ENCODE data around the gene DCP1A. TPM values are rescaled to one million over a fixed set of nuclear protein-coding genes. Genes with fewer than 3 reads are reported as not detected.

DCP1A gene
- polyA plus RNA-seq, 1 of the 3 experiments (the other 2 are of a cell fraction) = 12.9 TPM

DNA sequence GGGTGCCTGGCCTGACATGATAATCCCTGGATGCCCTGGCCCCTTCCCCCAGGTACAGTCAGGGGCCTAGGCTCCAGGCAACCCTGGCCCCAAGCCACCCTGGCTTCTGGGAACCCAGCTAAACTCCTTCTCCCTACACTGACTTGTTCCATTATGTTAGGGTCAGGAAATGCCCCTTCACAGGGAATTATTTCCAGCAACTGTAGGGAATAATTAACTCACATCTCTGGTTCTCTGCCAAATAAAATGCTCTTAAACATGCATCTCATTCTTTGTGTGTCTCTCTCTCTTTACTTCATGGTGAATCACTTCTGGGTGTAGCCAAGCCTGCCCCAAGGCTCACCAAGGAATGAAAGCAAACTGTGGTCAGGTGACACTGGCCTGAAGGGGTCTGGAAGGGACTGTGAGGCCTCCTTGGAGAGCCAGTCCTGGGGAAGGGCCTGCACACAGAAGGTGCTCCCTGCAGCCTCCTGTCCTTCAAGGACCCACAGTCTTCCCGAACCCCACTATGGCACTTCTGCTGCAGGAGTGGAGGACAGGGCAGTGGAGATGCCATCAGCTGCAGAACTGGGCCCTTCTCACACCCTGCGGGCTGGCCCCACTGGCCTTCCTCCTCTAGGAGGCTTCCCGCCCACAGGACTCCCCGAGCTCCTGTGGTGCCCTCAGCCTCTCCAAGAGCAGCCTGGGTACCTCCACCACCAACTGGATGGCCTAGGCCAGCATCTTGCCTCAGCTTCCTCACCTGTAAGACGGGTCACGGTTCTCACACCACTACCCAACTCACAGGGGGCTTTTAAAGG is 109.1 kb downstream of the DCP1A start:
- WGBS (ENCODE audit: low lambda C conversion rate) = 59% methylated on average over 3 of the region's 6 CpGs
- 0 out of 2 replicates have a peak, but pooled peaks have one; percentile 52 for TF ChIP-seq SIN3A (IDR thresholded peaks at IDR 0.05; ENCODE audit: borderline replicate concordance, low read depth, low read length)
- TF ChIP-seq CHD2 (IDR thresholded peaks at IDR 0.05; ENCODE audit: low read length, partially characterized antibody) = no peak
- no peak for TF ChIP-seq NRF1 (IDR thresholded peaks at IDR 0.05; ENCODE audit: low read depth, low read length)
- peak; percentile 89 for TF ChIP-seq JUND (IDR thresholded peaks at IDR 0.05)
- TF ChIP-seq, protein P1, sequence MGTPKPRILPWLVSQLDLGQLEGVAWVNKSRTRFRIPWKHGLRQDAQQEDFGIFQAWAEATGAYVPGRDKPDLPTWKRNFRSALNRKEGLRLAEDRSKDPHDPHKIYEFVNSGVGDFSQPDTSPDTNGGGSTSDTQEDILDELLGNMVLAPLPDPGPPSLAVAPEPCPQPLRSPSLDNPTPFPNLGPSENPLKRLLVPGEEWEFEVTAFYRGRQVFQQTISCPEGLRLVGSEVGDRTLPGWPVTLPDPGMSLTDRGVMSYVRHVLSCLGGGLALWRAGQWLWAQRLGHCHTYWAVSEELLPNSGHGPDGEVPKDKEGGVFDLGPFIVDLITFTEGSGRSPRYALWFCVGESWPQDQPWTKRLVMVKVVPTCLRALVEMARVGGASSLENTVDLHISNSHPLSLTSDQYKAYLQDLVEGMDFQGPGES (IDR thresholded peaks at IDR 0.05; ENCODE audit: low read depth, low read length) = no peak
- TF ChIP-seq RAD21 (IDR thresholded peaks at IDR 0.05; ENCODE audit: low read length) = no peak
- TF ChIP-seq, protein P2, sequence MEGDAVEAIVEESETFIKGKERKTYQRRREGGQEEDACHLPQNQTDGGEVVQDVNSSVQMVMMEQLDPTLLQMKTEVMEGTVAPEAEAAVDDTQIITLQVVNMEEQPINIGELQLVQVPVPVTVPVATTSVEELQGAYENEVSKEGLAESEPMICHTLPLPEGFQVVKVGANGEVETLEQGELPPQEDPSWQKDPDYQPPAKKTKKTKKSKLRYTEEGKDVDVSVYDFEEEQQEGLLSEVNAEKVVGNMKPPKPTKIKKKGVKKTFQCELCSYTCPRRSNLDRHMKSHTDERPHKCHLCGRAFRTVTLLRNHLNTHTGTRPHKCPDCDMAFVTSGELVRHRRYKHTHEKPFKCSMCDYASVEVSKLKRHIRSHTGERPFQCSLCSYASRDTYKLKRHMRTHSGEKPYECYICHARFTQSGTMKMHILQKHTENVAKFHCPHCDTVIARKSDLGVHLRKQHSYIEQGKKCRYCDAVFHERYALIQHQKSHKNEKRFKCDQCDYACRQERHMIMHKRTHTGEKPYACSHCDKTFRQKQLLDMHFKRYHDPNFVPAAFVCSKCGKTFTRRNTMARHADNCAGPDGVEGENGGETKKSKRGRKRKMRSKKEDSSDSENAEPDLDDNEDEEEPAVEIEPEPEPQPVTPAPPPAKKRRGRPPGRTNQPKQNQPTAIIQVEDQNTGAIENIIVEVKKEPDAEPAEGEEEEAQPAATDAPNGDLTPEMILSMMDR (IDR thresholded peaks at IDR 0.05) = no peak
- no peak; the same call in 1 of the 2 replicates for TF ChIP-seq RXRA (IDR thresholded peaks at IDR 0.05; ENCODE audit: borderline replicate concordance, low read depth)
- no peak for TF ChIP-seq RCOR1 (IDR thresholded peaks at IDR 0.05; ENCODE audit: low read length)
- TF ChIP-seq, protein P3, sequence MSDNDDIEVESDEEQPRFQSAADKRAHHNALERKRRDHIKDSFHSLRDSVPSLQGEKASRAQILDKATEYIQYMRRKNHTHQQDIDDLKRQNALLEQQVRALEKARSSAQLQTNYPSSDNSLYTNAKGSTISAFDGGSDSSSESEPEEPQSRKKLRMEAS (IDR thresholded peaks at IDR 0.05; ENCODE audit: low read depth) = peak; percentile 58; the same call in 1 of the 2 replicates
- TF ChIP-seq, protein P4, sequence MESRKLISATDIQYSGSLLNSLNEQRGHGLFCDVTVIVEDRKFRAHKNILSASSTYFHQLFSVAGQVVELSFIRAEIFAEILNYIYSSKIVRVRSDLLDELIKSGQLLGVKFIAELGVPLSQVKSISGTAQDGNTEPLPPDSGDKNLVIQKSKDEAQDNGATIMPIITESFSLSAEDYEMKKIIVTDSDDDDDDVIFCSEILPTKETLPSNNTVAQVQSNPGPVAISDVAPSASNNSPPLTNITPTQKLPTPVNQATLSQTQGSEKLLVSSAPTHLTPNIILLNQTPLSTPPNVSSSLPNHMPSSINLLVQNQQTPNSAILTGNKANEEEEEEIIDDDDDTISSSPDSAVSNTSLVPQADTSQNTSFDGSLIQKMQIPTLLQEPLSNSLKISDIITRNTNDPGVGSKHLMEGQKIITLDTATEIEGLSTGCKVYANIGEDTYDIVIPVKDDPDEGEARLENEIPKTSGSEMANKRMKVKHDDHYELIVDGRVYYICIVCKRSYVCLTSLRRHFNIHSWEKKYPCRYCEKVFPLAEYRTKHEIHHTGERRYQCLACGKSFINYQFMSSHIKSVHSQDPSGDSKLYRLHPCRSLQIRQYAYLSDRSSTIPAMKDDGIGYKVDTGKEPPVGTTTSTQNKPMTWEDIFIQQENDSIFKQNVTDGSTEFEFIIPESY (IDR thresholded peaks at IDR 0.05; ENCODE audit: borderline replicate concordance, low read depth) = no peak
- TF ChIP-seq, protein P5, sequence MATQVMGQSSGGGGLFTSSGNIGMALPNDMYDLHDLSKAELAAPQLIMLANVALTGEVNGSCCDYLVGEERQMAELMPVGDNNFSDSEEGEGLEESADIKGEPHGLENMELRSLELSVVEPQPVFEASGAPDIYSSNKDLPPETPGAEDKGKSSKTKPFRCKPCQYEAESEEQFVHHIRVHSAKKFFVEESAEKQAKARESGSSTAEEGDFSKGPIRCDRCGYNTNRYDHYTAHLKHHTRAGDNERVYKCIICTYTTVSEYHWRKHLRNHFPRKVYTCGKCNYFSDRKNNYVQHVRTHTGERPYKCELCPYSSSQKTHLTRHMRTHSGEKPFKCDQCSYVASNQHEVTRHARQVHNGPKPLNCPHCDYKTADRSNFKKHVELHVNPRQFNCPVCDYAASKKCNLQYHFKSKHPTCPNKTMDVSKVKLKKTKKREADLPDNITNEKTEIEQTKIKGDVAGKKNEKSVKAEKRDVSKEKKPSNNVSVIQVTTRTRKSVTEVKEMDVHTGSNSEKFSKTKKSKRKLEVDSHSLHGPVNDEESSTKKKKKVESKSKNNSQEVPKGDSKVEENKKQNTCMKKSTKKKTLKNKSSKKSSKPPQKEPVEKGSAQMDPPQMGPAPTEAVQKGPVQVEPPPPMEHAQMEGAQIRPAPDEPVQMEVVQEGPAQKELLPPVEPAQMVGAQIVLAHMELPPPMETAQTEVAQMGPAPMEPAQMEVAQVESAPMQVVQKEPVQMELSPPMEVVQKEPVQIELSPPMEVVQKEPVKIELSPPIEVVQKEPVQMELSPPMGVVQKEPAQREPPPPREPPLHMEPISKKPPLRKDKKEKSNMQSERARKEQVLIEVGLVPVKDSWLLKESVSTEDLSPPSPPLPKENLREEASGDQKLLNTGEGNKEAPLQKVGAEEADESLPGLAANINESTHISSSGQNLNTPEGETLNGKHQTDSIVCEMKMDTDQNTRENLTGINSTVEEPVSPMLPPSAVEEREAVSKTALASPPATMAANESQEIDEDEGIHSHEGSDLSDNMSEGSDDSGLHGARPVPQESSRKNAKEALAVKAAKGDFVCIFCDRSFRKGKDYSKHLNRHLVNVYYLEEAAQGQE (IDR thresholded peaks at IDR 0.05; ENCODE audit: low read depth, low read length) = no peak
- no peak for TF ChIP-seq GATA2 (CRISPR knock-in tag; IDR thresholded peaks at IDR 0.05)
- TF ChIP-seq EZH2phosphoT487 (IDR thresholded peaks at IDR 0.05; ENCODE audit: borderline replicate concordance, low read depth) = no peak
- no peak for TF ChIP-seq GABPA (IDR thresholded peaks at IDR 0.05; ENCODE audit: low read depth)
- TF ChIP-seq, protein P6, sequence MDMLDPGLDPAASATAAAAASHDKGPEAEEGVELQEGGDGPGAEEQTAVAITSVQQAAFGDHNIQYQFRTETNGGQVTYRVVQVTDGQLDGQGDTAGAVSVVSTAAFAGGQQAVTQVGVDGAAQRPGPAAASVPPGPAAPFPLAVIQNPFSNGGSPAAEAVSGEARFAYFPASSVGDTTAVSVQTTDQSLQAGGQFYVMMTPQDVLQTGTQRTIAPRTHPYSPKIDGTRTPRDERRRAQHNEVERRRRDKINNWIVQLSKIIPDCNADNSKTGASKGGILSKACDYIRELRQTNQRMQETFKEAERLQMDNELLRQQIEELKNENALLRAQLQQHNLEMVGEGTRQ (IDR thresholded peaks at IDR 0.05; ENCODE audit: borderline replicate concordance, low read depth, low read length) = no peak
- TF ChIP-seq EP300 (IDR thresholded peaks at IDR 0.05; ENCODE audit: borderline replicate concordance in 1 of 2, low read depth in 1 of 2, low read length in 1 of 2) = peak; percentile 41 to 69; a peak in 2 of 4 replicates
- peak; percentile 51; the same call in 1 of the 2 replicates for TF ChIP-seq TEAD4 (IDR thresholded peaks at IDR 0.05; ENCODE audit: borderline replicate concordance, insufficient read depth)
- TF ChIP-seq ELF1 (IDR thresholded peaks at IDR 0.05) = no peak
- TF ChIP-seq, protein P7, sequence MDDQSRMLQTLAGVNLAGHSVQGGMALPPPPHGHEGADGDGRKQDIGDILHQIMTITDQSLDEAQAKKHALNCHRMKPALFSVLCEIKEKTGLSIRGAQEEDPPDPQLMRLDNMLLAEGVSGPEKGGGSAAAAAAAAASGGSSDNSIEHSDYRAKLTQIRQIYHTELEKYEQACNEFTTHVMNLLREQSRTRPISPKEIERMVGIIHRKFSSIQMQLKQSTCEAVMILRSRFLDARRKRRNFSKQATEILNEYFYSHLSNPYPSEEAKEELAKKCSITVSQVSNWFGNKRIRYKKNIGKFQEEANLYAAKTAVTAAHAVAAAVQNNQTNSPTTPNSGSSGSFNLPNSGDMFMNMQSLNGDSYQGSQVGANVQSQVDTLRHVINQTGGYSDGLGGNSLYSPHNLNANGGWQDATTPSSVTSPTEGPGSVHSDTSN (IDR thresholded peaks at IDR 0.05) = peak; percentile 87

More for the DNA sequence above, 109.1 kb downstream of the DCP1A start:
- no peak for DNase-seq
- Histone ChIP-seq H3K9ac (peak overlapping the region; percentile 22; the same call in 1 of the 2 replicates), H4K20me1 (ENCODE audit: insufficient read depth) (peaks cover 25% of the 10 kb centered on the region), H3F3A (replicated peaks; ENCODE audit: insufficient read depth) (peaks cover 44% of the 10 kb centered on the region), H3K4me3 (ENCODE audit: low read depth in 2 of 2, low read length in 1 of 2) (no peak overlapping the region), H3K79me2 (ENCODE audit: insufficient read depth) (peaks cover 70% of the 10 kb centered on the region), H2AFZ (ENCODE audit: low read depth) (no peak overlapping the region), H3K27ac (ENCODE audit: low read depth in 2 of 2, low read length in 1 of 2) (peak overlapping the region; percentile 81 to 97), H3K4me2 (peak overlapping the region; percentile 53), H3K4me1 (ENCODE audit: control insufficient read depth in 1 of 2, insufficient read depth in 2 of 2, low read depth in 1 of 2, low read length in 1 of 2) (peaks cover 23 to 31% of the 10 kb centered on the region in 2 experiments; a peak in 3 of 4 replicates), H3K36me3 (replicated peaks in 1 of 2; ENCODE audit: control insufficient read depth in 1 of 2, insufficient read depth in 2 of 2, low read length in 1 of 2) (peaks cover 39 to 65% of the 10 kb centered on the region in 2 experiments), H3K27me3 (ENCODE audit: insufficient read depth) (no peaks in the 10 kb centered on the region), H3K9me3 (no peaks in the 10 kb centered on the region), H3K9me2 (no peaks in the 10 kb centered on the region)
- POLR2A ChIA-PET = no interaction called here
- CTCF ChIA-PET = interaction anchor here (1.1 to 1.5 kb wide), 2 partner anchors 19 to 124 kb away, joined by 3 read pairs; no protein-coding TSS in a partner anchor

Measured in SK-N-SH (cell line).